Stomach smooth muscle (tissue), 2 donors: ENCODE measurements around the gene MS4A4E.
"Not testable (repeated sequence)": the region's sequence is repeated elsewhere in the genome, so short reads cannot be mapped to it uniquely, and the experiment has no call there.

Experiments used
- H3K27ac ChIP-seq: one replicate; pipeline ENCODE4 v1.7.0; 2013; ENCODE audit warnings: mild to moderate bottlenecking, low read length, inconsistent platforms
- H3K27me3 ChIP-seq, 2 donors: one replicate each; pipeline ENCODE4 v1.7.0; 2013; ENCODE audit warnings: low read length in 2 of 2; ENCODE audit not compliant: insufficient read depth in 2 of 2, control insufficient read depth in 1 of 2
- H3K36me3 ChIP-seq, 2 donors: one replicate each; pipeline ENCODE4 v1.7.0; 2013; ENCODE audit warnings: low read length in 2 of 2; ENCODE audit not compliant: control insufficient read depth in 2 of 2, insufficient read depth in 2 of 2
- H3K4me1 ChIP-seq: one replicate; pipeline ENCODE4 v1.7.0; 2013; ENCODE audit warnings: low read length; ENCODE audit not compliant: control insufficient read depth, insufficient read depth
- H3K4me3 ChIP-seq, 2 donors: one replicate each; pipeline ENCODE4 v1.7.0; 2013; ENCODE audit warnings: low read length in 2 of 2
- H3K9ac ChIP-seq, 2 donors: one replicate each; pipeline ENCODE4 v1.7.0; 2013; ENCODE audit warnings: low read length in 2 of 2, mild to moderate bottlenecking in 1 of 2
- H3K9me3 ChIP-seq, 2 donors: one replicate each; pipeline ENCODE4 v1.7.0; 2013; ENCODE audit warnings: low read length in 2 of 2; ENCODE audit not compliant: control insufficient read depth in 2 of 2
- donor health status: healthy.
- donor health status: Pancreatic carcinoma.

The MS4A4E gene

DNA sequence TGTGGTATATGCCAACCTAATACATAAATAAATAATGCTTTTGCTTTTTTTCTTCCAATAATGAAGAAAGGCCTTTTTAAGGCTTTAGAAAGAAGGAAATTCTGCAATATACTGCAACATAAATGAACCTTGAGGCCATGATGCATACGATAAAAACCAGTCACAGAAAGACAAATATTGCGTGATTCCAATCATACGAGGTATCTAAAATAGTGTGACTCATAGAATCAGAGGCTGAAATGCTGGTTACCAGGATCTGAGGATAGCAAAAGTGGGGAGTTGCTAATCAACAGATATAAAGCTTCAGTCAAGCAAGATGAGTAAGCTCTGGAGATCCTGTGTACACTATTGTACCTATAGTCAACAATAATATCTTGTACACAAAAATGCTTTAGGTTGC lies 84.3 kb downstream of the MS4A4E start:
- H3K4me3 ChIP-seq = no peak overlapping the region
- no peak overlapping the region for H3K27ac ChIP-seq
- no peaks in the 10 kb centered on the region for H3K9me3 ChIP-seq
- H3K9ac ChIP-seq = no peak overlapping the region
- H3K27me3 ChIP-seq = no peaks in the 10 kb centered on the region
- no peaks in the 10 kb centered on the region for H3K4me1 ChIP-seq
- H3K36me3 ChIP-seq = no peaks in the 10 kb centered on the region

DNA sequence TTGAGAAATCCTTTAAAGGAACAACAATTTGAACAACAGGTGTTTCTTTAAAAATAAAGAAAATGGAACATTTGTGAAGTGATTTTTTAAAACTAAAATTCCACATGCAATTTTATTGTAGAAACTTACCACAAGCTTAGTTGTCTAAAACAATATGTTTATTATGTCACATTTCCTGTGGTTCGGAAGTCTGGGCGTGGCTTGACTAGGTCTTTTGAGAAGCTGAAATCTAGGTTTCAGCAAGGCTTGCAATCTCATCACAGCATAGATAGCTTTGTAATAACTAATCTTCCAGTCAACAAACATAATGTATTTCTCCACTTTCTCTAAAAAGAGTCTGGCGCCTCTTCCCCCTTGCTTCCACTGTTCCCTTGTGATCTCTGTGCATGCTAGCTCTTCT lies 87.0 kb downstream of the MS4A4E start:
- no peaks in the 10 kb centered on the region for H3K27me3 ChIP-seq
- no peaks in the 10 kb centered on the region for H3K36me3 ChIP-seq
- H3K9ac ChIP-seq = no peak overlapping the region
- no peak overlapping the region for H3K4me3 ChIP-seq
- no peak overlapping the region for H3K27ac ChIP-seq
- no peaks in the 10 kb centered on the region for H3K4me1 ChIP-seq
- H3K9me3 ChIP-seq = no peaks in the 10 kb centered on the region

DNA sequence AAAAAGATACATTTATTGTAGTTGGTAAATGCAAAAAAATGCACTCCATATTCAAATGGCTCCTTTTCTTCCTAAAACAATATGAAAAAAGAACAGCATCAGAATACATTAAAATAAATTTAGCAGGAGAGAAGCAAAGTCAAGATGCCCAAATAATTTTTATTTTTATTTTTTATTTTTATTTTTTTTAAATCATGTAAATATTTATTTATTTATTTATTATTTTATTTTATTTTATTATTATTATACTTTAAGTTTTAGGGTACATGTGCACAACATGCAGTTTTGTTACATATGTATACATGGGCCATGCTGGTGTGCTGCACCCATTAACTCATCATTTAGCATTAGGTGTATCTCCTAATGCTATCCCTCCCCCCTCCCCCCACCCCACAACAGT lies 90.2 kb downstream of the MS4A4E start:
- not testable (repeated sequence) for H3K27ac ChIP-seq, H3K9ac ChIP-seq, H3K4me3 ChIP-seq

DNA sequence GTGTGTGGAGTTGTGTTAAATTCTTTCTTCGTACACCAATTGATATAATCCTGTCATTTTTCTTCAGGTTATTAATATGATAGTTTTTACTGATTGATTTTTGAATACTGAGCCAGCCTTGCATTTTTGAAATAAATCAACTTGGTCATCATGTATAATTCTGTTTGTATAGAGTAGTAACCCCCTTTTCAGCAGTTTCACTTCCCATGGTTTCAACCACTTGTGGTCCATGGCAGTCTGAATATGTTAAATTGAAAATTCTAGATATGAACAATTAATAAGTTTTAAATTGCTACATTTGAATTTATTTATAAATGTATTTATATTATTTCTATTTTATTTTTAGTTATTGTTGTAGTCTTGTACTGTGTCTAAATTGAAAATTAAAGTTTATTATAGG lies 92.7 kb downstream of the MS4A4E start:
- Histone ChIP-seq H3K4me3 (no peak overlapping the region), H3K4me1 (no peaks in the 10 kb centered on the region), H3K27ac (no peak overlapping the region), H3K9ac (no peak overlapping the region), H3K9me3 (no peaks in the 10 kb centered on the region), H3K27me3 (no peaks in the 10 kb centered on the region), H3K36me3 (no peaks in the 10 kb centered on the region)

More for the DNA sequence above, 90.2 kb downstream of the MS4A4E start:
- not testable (repeated sequence) for H3K4me1 ChIP-seq, H3K9me3 ChIP-seq, H3K36me3 ChIP-seq, H3K27me3 ChIP-seq
